SHP77 treated with DMSO at 0.1 percent for 48 hours (cell line): ENCODE measurements around the gene PCDH15.

Experiments used
- DNase-seq: peaks from one replicate; lab custom pipeline; 2025; lab: John Stamatoyannopoulos, UW

The PCDH15 gene

GRCh38 chr10:54125098-54125747 lies 675.8 kb downstream of the PCDH15 start:
- DNase-seq = no peak

- DNase-seq = no peak
These were observed 676.7 kb downstream of the PCDH15 start for GRCh38 chr10:54124209-54124885.

- DNase-seq = no peak
These were observed 680.2 kb downstream of the PCDH15 start for GRCh38 chr10:54120806-54121205.

GRCh38 chr10:54108961-54109360 lies 692.1 kb downstream of the PCDH15 start:
- no peak for DNase-seq

- no peak for DNase-seq
These were observed 704.1 kb downstream of the PCDH15 start for GRCh38 chr10:54096892-54097291.

- no peak for DNase-seq
These were observed 706.7 kb downstream of the PCDH15 start for GRCh38 chr10:54094321-54094720.

- DNase-seq = no peak
These were observed 709.8 kb downstream of the PCDH15 start for GRCh38 chr10:54091237-54091636.

- DNase-seq = no peak
These were observed 719.1 kb downstream of the PCDH15 start for GRCh38 chr10:54081950-54082349.

GRCh38 chr10:54067361-54067760 lies 733.7 kb downstream of the PCDH15 start:
- DNase-seq = no peak

- DNase-seq = no peak
These were observed 734.4 kb downstream of the PCDH15 start for GRCh38 chr10:54066646-54067045.

GRCh38 chr10:54065106-54065505 lies 735.9 kb downstream of the PCDH15 start:
- DNase-seq = no peak

- no peak for DNase-seq
These were observed 736.8 kb downstream of the PCDH15 start for GRCh38 chr10:54064215-54064614.

- DNase-seq = no peak
These were observed 737.5 kb downstream of the PCDH15 start for GRCh38 chr10:54063514-54063913.

- no peak for DNase-seq
These were observed 740.5 kb downstream of the PCDH15 start for GRCh38 chr10:54060572-54060971.

- no peak for DNase-seq
These were observed 743.7 kb downstream of the PCDH15 start for GRCh38 chr10:54057357-54057756.

GRCh38 chr10:54026340-54026739 lies 774.7 kb downstream of the PCDH15 start:
- DNase-seq = no peak

- DNase-seq = no peak
These were observed 789.9 kb downstream of the PCDH15 start for GRCh38 chr10:54011117-54011516.

GRCh38 chr10:54010337-54010933 lies 790.6 kb downstream of the PCDH15 start:
- no peak for DNase-seq

GRCh38 chr10:54009672-54010071 lies 791.4 kb downstream of the PCDH15 start:
- no peak for DNase-seq

- no peak for DNase-seq
These were observed 799.0 kb downstream of the PCDH15 start for GRCh38 chr10:54002077-54002476.

GRCh38 chr10:53997953-53998352 lies 803.1 kb downstream of the PCDH15 start:
- no peak for DNase-seq

- DNase-seq = no peak
These were observed 810.2 kb downstream of the PCDH15 start for GRCh38 chr10:53990799-53991238.

- DNase-seq = no peak
These were observed 817.6 kb downstream of the PCDH15 start for GRCh38 chr10:53983431-53983830.
